GM19463 (cell line): ENCODE measurements around the gene PANX2.

Source experiments
- ATAC-seq: cut with Tn5 transposase; IDR thresholded peaks from one replicate; pipeline ENCODE4 v1.9.1; 2021; ENCODE audit warnings: mild to moderate bottlenecking, moderate library complexity; ENCODE audit not compliant: unreplicated experiment

The PANX2 gene

DNA sequence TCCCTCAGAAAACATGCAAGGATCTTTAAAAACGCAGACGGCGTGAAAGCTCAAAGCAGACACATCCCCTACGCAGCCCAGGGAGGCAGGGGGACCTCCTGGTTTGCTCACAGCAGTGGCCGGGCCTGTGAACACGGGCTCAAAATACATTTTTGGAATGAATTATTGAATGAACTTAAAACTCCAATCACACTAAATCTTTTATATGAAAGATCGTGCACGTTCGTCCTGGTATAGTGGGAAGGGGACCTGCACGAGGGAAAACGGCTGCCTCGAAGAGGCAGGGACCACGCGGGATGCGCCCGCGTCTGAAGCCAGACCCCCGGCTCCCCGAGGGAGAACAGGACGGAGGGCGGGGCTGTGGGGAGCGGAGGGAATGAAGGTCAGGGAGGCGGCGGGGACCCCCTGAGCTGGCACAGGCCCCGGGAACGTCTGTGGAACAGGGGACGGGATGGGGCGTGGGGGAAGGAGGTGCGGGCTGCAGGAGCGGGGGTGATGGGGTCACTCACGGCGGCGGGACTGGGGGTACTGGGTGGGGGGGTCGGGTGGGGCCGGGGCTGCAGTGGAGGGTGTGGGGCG, 1.3 kb upstream of the PANX2 start:
- no peak for ATAC-seq

DNA sequence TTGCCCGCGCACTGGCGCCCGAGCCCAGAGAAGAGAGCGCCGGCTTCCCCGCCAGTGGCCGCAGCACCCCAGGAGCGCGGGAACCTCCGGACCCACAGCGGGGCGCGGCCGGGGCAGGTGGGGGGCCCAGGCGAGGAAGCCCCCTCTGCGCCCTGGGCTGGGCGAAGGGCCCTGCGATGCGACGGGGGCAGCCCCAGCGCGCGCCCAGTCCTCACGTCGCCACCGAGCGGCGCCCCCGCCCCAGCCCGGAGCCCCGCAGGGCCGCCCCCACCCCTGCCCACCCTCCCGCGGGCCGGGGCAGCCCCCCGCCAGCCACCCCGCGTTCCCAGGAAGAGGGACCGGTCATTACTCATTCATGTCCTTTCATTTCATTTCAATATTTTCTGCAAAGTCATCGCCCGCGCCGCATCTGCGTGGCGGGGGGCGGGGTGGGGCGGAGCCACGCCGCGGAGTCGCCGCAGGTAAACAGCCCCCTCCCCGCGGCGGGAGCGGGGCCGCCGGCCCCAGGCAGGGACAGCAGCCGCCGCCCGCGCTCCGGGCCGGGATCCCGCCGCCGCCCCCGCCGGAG, 673 bp upstream of the PANX2 start:
- no peak for ATAC-seq

DNA sequence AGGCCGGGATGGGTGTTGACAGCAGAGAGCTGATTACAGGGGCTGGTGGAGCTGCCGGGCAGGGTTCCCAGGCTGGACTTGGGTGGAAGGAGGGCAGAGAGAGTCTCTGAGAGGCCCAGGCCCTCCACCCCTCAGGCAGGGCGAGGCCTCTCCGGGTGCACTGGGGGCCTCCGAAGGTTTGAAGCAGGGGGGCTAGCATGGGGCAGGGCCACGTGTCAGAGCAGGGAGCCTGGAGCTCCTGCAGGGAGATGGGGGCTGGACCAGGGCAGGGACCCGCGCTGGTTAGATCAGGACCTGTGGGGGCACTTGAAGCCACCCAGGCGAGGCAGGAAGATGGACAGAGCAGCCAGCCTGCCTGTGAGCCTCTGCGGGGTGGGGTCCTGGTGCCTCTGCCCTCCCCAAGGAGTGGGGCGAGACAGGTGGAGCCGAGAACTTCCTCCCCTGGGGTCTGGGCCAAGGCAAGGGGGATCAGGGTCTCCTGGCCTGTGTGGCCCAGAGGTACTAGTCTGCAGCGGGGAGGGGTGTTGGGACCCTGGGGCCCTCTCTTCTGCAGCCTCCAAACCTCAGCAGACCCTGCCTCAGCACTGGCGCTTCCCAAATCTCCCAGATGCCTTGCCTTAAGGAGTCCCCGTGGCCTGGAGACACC, 911 bp downstream of the PANX2 start:
- no peak for ATAC-seq

DNA sequence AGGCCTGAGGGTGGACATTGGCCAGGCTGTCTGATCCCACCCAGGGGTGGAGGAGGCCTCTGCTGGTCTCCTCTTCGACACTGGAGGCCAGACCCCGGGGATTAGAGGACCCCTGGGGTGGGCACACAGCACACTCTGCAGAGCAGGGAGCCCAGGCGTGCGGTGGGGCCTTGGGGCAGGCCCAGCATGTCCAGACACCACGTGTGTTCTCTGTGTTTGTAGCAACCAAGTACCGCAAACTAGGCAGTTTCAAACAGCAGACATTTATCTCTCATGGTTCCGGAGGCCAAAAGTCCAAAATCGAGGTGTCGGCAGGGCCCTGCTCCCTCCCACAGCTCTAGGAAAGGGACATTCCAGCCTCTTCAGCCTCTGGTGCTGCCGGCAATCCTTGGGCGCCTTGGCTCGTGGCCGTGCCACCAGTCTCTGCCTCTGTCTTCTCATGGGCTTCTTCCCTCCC, 1.5 kb downstream of the PANX2 start:
- ATAC-seq, result no peak

DNA sequence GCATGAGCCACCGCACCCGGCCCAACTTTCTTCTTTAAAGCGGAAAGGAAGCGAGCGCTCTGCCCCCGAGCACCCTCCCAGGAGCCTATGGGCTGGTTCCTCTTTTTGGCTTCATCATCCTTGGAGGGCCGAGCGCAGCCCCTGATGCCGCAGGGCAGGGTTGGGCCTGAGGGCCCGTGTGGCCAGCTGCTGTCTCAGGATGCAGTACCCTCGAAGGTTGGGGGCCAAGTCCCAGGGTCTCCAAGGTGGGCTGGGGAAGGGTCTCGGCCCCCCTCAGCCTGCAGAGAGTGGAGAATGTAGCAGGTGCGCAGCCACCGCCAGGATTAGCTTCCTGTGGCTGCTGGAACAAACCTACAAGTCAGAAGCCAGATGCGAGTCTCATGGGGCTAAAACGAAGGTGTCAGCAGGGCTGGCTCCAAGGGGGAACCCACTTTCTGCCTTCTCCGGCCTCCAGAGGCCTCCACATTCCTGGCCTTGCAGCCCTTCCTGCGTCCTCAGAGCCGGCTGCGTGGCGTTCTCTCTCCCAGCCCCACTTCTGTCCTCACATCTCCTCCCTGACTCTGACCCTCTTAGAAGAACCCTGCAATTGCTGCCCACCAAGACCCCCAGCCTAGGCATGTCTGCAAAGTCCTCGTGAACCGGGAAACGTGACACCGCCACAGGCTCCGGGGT, 2.9 kb downstream of the PANX2 start:
- no peak for ATAC-seq

DNA sequence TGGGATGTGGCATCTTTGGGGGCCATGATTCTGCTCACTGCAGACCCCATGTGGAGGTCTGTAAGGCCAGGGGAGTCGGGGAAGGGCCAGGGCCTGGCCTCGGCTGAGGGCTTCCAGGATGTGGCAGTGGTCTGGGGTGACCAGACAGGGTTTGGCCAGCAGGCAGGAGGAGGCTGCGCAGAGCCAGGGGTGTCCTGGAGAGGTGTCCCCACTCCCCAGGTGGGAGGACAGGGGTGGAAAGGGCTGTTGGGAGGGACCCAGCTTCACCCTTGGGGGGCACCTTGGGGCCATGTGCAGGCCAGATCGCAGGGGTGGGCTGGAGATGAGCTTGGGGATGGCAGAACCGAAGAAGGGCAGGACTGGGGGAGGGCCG, 3.4 kb downstream of the PANX2 start:
- no peak for ATAC-seq

DNA sequence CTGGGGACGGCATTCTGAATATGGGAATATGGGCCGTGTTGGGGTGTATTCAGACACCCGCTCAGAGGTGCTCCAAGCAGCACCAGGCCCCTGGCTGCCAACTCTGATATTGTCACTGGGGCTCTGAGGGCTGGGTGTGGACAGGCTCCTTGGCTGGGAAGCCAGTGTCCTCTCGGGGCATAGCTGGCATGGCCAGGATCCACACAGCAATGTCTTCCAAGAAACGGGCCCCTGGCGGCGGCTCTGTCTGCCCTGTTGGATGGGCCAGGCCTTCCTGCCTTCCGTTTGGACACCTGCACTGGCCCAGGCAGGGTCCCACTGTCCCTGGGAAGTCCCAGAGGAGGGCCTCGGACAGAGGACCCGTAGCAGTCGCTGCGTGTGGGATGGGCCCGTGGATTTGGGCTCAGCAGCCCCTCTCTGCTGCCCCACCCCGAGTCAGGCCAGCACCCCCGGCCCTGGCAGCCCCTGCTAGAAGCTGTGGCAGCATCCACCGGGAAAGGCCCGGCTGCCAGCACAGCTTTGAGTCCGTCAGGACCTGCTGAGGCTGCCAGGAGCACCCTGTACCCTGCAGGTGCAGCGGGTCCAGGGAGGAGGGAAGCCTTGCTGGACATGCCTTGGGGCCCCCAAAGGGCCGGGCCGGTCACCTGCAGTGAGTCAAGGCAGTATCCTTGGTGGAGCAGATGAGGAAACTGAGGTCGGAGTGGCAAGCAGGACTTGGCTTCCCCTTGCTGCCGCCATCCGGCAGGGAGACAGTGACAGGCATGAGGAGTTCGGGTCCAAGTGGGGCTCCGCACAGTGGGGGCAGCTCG, 4.1 kb downstream of the PANX2 start:
- ATAC-seq, result no peak

DNA sequence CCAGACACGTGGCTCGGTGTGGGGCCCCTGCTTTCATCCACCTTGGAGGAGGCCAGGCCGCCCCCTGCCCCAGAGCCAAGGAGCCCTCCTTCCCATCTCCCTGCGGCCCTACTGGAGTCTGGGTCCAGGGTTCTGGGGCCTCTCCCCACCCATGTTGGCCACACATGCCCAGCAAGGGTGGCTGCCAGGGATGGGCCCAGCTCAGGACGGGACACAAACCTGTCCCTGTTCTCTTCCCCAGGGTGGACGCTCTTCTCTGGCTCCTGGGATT, 4.6 kb downstream of the PANX2 start:
- no peak for ATAC-seq

DNA sequence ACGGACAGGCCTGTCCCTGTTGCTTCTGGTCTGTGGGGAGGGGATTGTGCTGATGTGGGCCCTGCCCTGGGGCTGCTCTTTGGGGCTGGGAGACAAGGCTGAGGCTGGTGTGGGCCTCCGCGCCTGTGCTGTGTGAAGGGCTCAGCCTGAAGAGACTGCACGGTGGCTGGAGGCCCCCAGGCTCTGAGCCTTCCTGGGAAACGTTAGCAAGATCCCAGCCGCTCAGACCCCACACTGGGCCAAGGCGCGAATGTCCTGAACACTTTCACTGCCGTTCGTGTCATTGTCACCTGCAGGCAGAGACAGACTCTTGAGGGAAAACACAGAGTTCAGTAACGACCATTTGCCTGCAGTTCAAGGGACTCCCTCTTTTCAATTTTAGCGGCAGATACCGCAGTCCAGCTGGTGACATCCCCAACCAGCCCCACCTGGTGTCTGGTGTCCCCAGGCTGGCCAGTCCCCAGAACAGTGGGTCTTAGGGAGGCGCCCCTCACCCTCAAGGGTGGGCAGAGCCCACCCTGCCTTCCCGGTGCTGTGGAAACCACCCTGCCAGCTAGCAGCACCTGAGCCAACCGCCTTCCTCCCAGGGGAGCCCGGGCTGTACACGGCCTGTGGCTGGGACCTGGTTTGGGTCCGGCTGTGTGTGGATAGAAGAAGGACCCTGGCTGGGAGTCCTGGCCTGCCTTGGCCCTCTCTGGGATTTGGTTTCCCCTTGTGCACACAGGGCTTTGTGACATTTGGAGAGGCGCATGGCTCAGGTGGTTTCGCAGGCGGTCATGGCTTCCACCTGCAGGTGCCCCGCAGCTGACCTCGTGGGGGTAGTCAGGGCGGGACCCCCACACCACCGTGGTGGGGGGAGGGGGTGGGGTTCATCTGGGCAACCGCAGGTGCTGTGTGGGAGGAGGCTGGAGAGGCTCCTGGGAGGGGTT, 5.7 kb downstream of the PANX2 start:
- no peak for ATAC-seq

DNA sequence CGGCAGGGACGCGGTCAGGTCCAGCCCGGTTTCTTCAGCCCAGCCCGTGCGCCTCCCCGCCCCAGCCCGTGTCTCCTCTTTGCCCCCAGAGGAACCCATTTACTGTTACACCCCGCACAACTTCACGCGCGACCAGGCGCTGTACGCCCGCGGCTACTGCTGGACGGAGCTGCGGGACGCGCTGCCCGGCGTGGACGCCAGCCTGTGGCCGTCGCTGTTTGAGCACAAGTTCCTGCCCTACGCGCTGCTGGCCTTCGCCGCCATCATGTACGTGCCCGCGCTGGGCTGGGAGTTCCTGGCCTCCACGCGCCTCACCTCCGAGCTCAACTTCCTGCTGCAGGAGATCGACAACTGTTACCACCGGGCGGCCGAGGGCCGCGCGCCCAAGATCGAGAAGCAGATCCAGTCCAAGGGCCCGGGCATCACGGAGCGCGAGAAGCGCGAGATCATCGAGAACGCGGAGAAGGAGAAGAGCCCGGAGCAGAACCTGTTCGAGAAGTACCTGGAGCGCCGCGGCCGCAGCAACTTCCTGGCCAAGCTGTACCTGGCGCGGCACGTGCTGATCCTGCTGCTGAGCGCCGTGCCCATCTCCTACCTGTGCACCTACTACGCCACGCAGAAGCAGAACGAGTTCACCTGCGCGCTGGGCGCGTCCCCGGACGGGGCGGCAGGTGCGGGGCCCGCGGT, 6.5 kb downstream of the PANX2 start:
- ATAC-seq, result no peak

DNA sequence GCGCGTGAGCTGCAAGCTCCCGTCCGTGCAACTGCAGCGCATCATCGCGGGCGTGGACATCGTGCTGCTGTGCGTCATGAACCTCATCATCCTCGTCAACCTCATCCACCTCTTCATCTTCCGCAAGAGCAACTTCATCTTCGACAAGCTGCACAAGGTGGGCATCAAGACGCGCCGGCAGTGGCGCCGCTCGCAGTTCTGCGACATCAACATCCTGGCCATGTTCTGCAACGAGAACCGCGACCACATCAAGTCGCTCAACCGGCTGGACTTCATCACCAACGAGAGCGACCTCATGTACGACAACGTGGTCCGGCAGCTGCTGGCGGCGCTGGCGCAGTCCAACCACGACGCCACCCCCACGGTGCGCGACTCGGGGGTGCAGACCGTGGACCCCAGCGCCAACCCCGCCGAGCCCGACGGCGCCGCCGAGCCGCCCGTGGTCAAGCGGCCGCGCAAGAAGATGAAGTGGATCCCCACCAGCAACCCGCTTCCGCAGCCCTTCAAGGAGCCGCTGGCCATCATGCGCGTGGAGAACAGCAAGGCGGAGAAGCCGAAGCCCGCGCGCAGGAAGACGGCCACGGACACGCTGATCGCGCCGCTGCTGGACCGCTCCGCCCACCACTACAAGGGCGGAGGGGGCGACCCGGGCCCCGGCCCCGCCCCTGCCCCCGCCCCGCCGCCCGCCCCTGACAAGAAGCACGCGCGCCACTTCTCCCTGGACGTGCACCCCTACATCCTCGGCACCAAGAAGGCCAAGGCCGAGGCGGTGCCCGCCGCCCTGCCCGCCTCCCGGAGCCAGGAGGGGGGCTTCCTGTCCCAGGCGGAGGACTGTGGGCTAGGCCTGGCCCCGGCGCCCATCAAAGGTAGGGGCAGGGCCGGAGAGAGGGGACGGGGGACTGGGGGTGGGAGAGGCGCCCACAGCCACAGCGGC, 7.3 kb downstream of the PANX2 start:
- no peak for ATAC-seq

DNA sequence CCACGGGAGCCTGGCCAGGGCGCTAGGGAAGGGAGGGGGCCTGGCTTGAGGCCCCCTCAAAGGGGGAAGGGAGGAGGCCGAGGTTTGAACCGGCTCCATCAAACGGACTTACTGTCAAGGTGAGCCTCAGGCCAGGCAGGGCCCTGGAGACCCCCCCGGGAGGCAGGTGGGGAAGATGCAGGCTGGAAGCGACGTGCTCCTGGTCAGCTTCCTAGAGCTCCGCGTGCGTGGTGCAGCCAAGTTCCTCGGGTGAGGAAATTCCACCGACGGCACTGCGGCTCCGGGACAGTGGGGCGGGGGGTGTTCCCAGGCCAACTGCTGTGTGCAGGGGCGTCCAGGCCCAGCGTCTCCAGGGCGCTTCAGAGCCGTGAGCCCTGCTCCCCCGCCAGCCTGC, 7.9 kb downstream of the PANX2 start:
- ATAC-seq, result no peak

DNA sequence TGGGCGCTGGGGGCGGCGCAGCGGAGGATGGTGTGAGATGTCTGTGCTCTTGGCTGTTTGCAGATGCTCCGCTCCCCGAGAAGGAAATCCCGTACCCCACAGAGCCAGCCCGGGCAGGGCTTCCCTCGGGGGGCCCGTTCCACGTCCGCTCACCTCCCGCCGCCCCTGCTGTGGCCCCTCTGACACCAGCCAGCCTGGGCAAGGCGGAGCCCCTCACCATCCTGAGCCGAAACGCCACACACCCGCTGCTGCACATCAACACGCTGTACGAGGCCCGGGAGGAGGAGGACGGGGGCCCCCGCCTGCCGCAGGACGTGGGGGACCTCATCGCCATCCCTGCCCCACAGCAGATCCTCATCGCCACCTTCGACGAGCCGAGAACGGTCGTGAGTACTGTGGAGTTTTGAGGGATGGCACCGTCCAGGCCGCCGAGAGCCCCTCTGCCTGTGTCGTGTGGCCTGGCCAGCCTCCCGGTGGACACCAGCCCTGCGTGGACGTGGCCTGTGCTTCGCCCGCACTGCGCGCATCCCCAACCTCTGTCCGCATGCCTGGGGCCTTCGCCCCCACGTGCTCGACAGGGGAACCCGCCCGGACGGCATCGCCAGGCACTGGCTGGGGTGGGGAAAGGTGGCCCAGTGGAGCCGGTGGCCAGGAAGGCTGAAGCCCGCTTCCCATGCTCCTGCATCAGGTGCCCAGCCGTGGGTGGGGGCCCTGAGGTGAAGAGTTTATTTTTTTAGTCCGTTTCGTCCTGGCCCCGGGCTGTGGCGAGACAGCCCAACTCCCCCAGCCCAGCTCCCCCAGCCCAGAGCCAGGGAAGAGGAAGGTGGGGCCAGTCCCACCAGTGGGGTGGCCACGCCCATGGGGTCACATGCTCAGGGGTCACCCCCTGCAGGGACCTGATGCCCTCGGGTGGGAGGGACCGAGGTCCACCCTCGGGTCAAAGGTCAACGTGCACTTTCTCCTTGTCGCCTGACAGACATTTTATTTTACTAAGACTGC, 8.6 kb downstream of the PANX2 start:
- no peak for ATAC-seq

DNA sequence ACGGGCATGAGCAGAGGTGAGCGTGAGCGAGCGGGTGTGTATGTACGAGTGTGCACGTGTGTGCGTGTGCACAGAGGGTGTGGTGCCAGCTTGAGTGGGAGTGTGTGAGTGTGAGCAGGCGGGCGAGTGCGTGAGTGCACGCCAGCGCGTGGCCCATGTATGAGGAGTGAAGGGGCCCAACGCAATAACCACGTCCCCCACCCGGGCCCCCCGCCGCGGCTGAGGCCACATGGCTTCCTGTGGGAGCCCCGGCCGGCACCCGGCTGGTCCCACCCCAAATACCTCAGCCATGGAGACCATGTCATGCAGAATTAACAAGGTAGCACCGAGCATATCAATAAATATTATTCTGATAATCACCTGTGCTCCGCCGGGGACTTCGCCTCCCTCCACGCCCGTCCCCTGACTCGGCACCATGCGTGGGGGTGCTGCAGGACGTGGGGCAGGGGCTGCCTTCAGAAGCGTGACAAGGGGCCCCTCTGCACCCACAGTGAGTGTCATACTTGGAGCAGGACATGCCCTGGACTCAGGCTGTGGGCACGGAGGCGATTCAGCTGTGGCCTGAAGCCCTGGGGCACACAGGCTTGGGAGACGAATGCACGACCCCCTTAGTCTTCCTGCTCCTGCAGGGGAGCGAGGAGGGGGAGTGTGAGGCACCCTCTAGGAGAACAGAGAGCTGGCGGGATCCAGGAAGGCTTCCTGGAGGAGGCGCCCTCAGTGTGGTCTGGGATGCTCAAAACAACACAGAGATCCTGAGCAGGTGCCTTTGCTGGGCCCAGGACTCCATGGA, 9.6 kb downstream of the PANX2 start:
- no peak for ATAC-seq

DNA sequence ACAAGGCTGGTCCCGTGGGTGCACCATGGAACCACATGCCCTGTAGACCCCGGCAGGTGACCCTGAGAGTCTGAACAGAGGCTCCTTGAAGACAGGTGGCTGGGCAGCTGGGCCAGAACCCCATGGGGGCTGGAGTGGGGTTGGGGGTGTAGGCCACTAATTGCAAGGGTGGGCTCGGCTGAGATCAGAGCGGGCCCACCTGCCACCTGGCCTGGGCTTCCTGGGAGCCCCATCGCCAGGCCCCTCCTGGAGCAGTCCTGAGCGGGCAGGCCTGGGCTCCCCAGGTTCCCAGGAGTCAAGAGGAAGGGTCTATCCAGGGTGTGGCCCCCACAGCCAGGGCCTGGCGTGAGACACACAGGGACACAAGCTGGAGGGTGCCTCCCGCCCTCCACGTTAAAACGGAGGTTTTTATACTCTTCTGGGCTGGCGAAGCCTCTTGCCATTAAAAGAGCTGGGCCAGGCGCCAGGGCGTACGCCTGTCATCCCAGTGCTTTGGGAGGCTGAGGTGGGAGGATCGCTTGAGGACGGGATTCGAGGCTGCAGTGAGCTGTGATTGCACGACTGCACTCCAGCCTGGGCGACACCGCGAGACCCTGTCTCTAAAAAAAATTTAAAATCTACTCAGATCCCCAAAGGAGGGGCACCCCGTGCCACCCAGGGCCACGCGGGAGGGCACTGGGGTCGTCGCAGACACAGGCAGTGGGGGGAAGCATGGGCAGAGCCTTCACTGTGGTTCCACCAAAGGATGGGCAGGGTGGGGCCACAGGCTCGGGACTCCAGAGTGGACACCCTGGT, 10.4 kb downstream of the PANX2 start:
- no peak for ATAC-seq
